IMR-90 (cell line): ENCODE data around the gene GRK5. TPM values are rescaled to one million over a fixed set of nuclear protein-coding genes. Genes with fewer than 3 reads are reported as not detected.

Experiments
- ATAC-seq: fragments of 200-7000 bp; cut with Tn5 transposase; 2 replicates; pipeline ENCODE4 v1.9.1; 2020; ENCODE audit warnings: low read depth, mild to moderate bottlenecking, moderate library complexity
- BruUV-seq: library from RNA; stranded (reverse); fragments of 400-500 nt; replicated peaks from 2 replicates; lab custom pipeline; 2021; lab: Mats Ljungman, UMichigan
- CTCF ChIA-PET: fragments of 300-600 bp; formaldehyde crosslinking; extraction: SDS; loops from one replicate; lab custom pipeline; 2021; ENCODE audit warnings: antibody characterized with exemption; lab: Yijun Ruan, JAX
- POLR2A ChIA-PET: fragments of 300-600 bp; sonication (Branson Sonifier 250); formaldehyde crosslinking; loops from one replicate; lab custom pipeline; 2022; ENCODE audit warnings: antibody characterized with exemption; ENCODE audit not compliant: unreplicated experiment; lab: Charles Lee
- DNase-seq: peaks from one replicate; pipeline ENCODE4 v3.0.0; 2013
- H2AFZ ChIP-seq: replicated peaks from 2 replicates; pipeline ENCODE3; 2013; ENCODE audit warnings: low read length, mild to moderate bottlenecking; ENCODE audit not compliant: poor library complexity
- H2AK5ac ChIP-seq: 2 replicates; pipeline ENCODE4 v1.6.1; 2013; ENCODE audit warnings: low read depth, low read length, inconsistent platforms
- H2AK9ac ChIP-seq: replicated peaks from 2 replicates; pipeline ENCODE3; 2013; ENCODE audit warnings: mild to moderate bottlenecking, low read depth, low read length, moderate library complexity; ENCODE audit not compliant: poor library complexity
- H2BK120ac ChIP-seq: 2 replicates; pipeline ENCODE4 v1.6.1; 2013; ENCODE audit warnings: low read depth, low read length, inconsistent platforms
- H2BK15ac ChIP-seq: 3 replicates; pipeline ENCODE4 v1.6.1; 2013; ENCODE audit warnings: low read depth, low read length, inconsistent platforms
- H2BK20ac ChIP-seq: 2 replicates; pipeline ENCODE4 v1.6.1; 2013; ENCODE audit warnings: low read depth, mild to moderate bottlenecking, inconsistent platforms, low read length, moderate library complexity
- H2BK5ac ChIP-seq: 2 replicates; pipeline ENCODE4 v1.6.1; 2013; ENCODE audit warnings: mild to moderate bottlenecking, low read depth, low read length, inconsistent platforms; ENCODE audit not compliant: poor library complexity, severe bottlenecking
- H3K14ac ChIP-seq: replicated peaks from 2 replicates; pipeline ENCODE4 v1.6.1; 2013; ENCODE audit warnings: low read depth, low read length, inconsistent platforms
- H3K18ac ChIP-seq: 2 replicates; pipeline ENCODE4 v1.6.1; 2013; ENCODE audit warnings: low read depth, low read length, control low read depth
- H3K23ac ChIP-seq: 2 replicates; pipeline ENCODE4 v1.6.1; 2013; ENCODE audit warnings: low read depth, low read length, inconsistent platforms
- H3K27ac ChIP-seq: 2 replicates; pipeline ENCODE4 v1.5.1; 2013; ENCODE audit warnings: mild to moderate bottlenecking, control low read depth, low read length; ENCODE audit not compliant: insufficient read depth
- H3K27me3 ChIP-seq: 2 replicates; pipeline ENCODE4 v1.6.1; 2013; ENCODE audit warnings: low read length; ENCODE audit not compliant: control insufficient read depth, insufficient read depth
- H3K36me3 ChIP-seq: 2 replicates; pipeline ENCODE4 v1.6.1; 2013; ENCODE audit warnings: low read length, mixed read lengths; ENCODE audit not compliant: control insufficient read depth, insufficient read depth
- H3K4ac ChIP-seq: 2 replicates; pipeline ENCODE4 v1.6.1; 2013; ENCODE audit warnings: low read depth, low read length, inconsistent platforms
- H3K4me1 ChIP-seq: 2 replicates; pipeline ENCODE4 v1.6.1; 2013; ENCODE audit warnings: low read length, mixed read lengths; ENCODE audit not compliant: control insufficient read depth, insufficient read depth
- H3K4me2 ChIP-seq: 2 replicates; pipeline ENCODE4 v1.6.1; 2013; ENCODE audit warnings: low read depth, mild to moderate bottlenecking, control low read depth, low read length, moderate library complexity
- H3K4me3 ChIP-seq: 2 replicates; pipeline ENCODE4 v1.5.1; 2013; ENCODE audit warnings: low read depth, mild to moderate bottlenecking, control low read depth, low read length, moderate library complexity; ENCODE audit not compliant: insufficient read depth
- H3K56ac ChIP-seq: 2 replicates; pipeline ENCODE4 v1.6.1; 2013; ENCODE audit warnings: low read length, inconsistent platforms; ENCODE audit not compliant: insufficient read depth; ENCODE audit errors: extremely low read depth
- H3K79me1 ChIP-seq, 2 experiments: 2 replicates each; pipeline ENCODE4 v1.6.1; 2013; ENCODE audit warnings: low read length in 2 of 2, inconsistent platforms in 1 of 2, low read depth in 1 of 2
- H3K9ac ChIP-seq: 2 replicates; pipeline ENCODE4 v1.6.1; 2013; ENCODE audit warnings: low read depth, low read length, control low read depth
- H3K9me1 ChIP-seq: 2 replicates; pipeline ENCODE4 v1.6.1; 2013; ENCODE audit warnings: low read length, inconsistent platforms; ENCODE audit not compliant: insufficient read depth
- H3K9me3 ChIP-seq: 2 replicates; pipeline ENCODE4 v1.6.1; 2013; ENCODE audit warnings: low read length; ENCODE audit not compliant: control insufficient read depth, insufficient read depth
- H4K20me1 ChIP-seq: 2 replicates; pipeline ENCODE4 v1.6.1; 2013; ENCODE audit warnings: low read length, inconsistent platforms; ENCODE audit not compliant: insufficient read depth
- H4K5ac ChIP-seq: 2 replicates; pipeline ENCODE4 v1.6.1; 2013; ENCODE audit warnings: mild to moderate bottlenecking, low read depth, low read length, control low read depth
- H4K8ac ChIP-seq, 2 experiments: 2 replicates each; pipeline ENCODE4 v1.6.1; 2013; ENCODE audit warnings: low read depth in 2 of 2, low read length in 2 of 2, control low read depth in 1 of 2, inconsistent platforms in 1 of 2
- H4K91ac ChIP-seq: 2 replicates; pipeline ENCODE4 v1.6.1; 2013; ENCODE audit warnings: low read depth, low read length, inconsistent platforms; ENCODE audit not compliant: insufficient read depth
- CHD1 ChIP-seq: IDR thresholded peaks from 2 replicates; pipeline ENCODE4 v1.6.1; 2012; ENCODE audit warnings: low read depth, low read length, improper control_type of control experiment
- ELK1 ChIP-seq: fragments of 150-350 bp; IDR thresholded peaks from 2 replicates; pipeline ENCODE4 v1.6.1; 2016; ENCODE audit warnings: low read depth, mild to moderate bottlenecking, low read length, moderate library complexity, borderline replicate concordance
- MAFK ChIP-seq: IDR thresholded peaks from 2 replicates; pipeline ENCODE4 v1.6.1; 2012; ENCODE audit warnings: low read depth, low read length, improper control_type of control experiment
- MXI1 ChIP-seq: IDR thresholded peaks from 2 replicates; pipeline ENCODE4 v1.6.1; 2012; ENCODE audit warnings: low read depth, mild to moderate bottlenecking, low read length, moderate library complexity, borderline replicate concordance
- SMC3 ChIP-seq: fragments of 150-350 bp; IDR thresholded peaks from 2 replicates; pipeline ENCODE4 v1.6.1; 2016; ENCODE audit warnings: low read depth, mild to moderate bottlenecking, antibody characterized with exemption, low read length, moderate library complexity
- WGBS, 2 experiments: methylation state at CpG; one replicate each; pipeline versions ENCODE4 v1.1.5 to v1.1.7; 2013; ENCODE audit warnings: missing lambda C conversion rate in 2 of 2; ENCODE audit not compliant: insufficient read length in 1 of 2; ENCODE audit errors: extremely low coverage in 2 of 2; 5-methylcytosine and 5-hydroxymethylcytosine counted together
- dilution Hi-C: fragments of 300-500 bp; cut with HindIII; formaldehyde crosslinking; loops from one replicate; pipeline ENCODE4 v1.14.3; 2018; ENCODE audit warnings: low sequenced_read_pairs; ENCODE audit not compliant: unreplicated experiment
- in situ Hi-C: fragments of 300-500 bp; cut with MboI; formaldehyde crosslinking; loops from 3 replicates; pipeline ENCODE4 v1.14.3; 2019; ENCODE audit warnings: low sequenced_read_pairs, inconsistent platforms, mixed read lengths
- intact Hi-C: fragments of 100-400 bp; cut with micrococcal nuclease; formaldehyde crosslinking; loops from 2 replicates; pipeline ENCODE4 v1.10.0; 2022
- polyA plus RNA-seq, 3 experiments: library from polyadenylated mRNA; depleted of rRNA; stranded (reverse); fragments of >200 nt; gene quantifications; 2 replicates each; pipeline ENCODE4 v1.2.3, GENCODE V29; 2012; ENCODE audit warnings: low replicate concordance in 1 of 3
- total RNA-seq: library from RNA; depleted of rRNA; stranded (reverse); fragments of >200 nt; gene quantifications from 2 replicates; pipeline ENCODE4 v1.2.3, GENCODE V29; 2012

The GRK5 gene
- total and polyA plus RNA-seq, 2 of the 4 experiments (the other 2 are of a cell fraction): 12.9 to 16.3 TPM

GRCh38 chr10:119319920-119320258 is 112.5 kb downstream of the GRK5 start:
- H2AFZ ChIP-seq: no peak overlapping the region
- ChIA-PET POLR2A (interaction anchor here (0.6 kb wide), 1 partner anchor 113 kb away, joined by 3 read pairs; no protein-coding TSS in a partner anchor), CTCF (no interaction called here)
- H3K9me3 ChIP-seq: no peaks in the 10 kb centered on the region
- H4K91ac ChIP-seq: no peak overlapping the region
- H4K20me1 ChIP-seq: peaks cover 99% of the 10 kb centered on the region
- no peak for ATAC-seq
- H3K36me3 ChIP-seq: peaks cover 9% of the 10 kb centered on the region; the same call in 1 of the 2 replicates
- H2BK15ac ChIP-seq: no peak overlapping the region
- dilution Hi-C loops: no loop called here
- BruUV-seq: no TSS peak
- no peak overlapping the region for H4K5ac ChIP-seq
- H3K79me1 ChIP-seq: peaks cover 62 to 97% of the 10 kb centered on the region in 2 experiments
- H3K4ac ChIP-seq: no peak overlapping the region; the same call in 1 of the 2 replicates
- H3K4me3 ChIP-seq: no peak overlapping the region
- intact Hi-C loops: loop anchor here (5.0 kb wide), 1 partner anchor 113 kb away; the partner anchor contains the start of gene GRK5
- H3K18ac ChIP-seq: no peak overlapping the region; the same call in 1 of the 2 replicates
- in situ Hi-C loops: no loop called here
- H3K56ac ChIP-seq: no peak overlapping the region
- H3K9ac ChIP-seq: no peak overlapping the region
- no peaks in the 10 kb centered on the region for H3K27me3 ChIP-seq
- no peak overlapping the region for H3K27ac ChIP-seq
- H2AK5ac ChIP-seq: no peak overlapping the region; the same call in 1 of the 2 replicates
- H3K23ac ChIP-seq: peak overlapping the region; percentile 5; the same call in 1 of the 2 replicates
- no peak overlapping the region for H2BK120ac ChIP-seq
- TF ChIP-seq MXI1: no peak
- no peak for TF ChIP-seq ELK1
- no peak for TF ChIP-seq MAFK
- TF ChIP-seq SMC3: no peak
- no peak for TF ChIP-seq CHD1
- no peak overlapping the region for H2AK9ac ChIP-seq
- H3K4me2 ChIP-seq: no peak overlapping the region
- H4K8ac ChIP-seq: no peak overlapping the region
- no peak for DNase-seq
- peaks cover 51% of the 10 kb centered on the region for H3K4me1 ChIP-seq
- no peak overlapping the region for H2BK5ac ChIP-seq
- 100% methylated on average over 1 of the region's 3 CpGs; no CpG with 5 or more reads in 1 of the 2 experiments for WGBS, 2 experiments
- H3K9me1 ChIP-seq: peaks cover 59% of the 10 kb centered on the region
- no peak overlapping the region for H2BK20ac ChIP-seq
- H3K14ac ChIP-seq: no peak overlapping the region; the same call in 1 of the 2 replicates
